ENCODE data around the gene AUH.

GRCh38 chr9:91246846-91247245, 114.9 kb downstream of the AUH start:
- TF ChIP-seq CTCF (IDR thresholded peaks at IDR 0.05) (no peak), POLR2AphosphoS5 (IDR thresholded peaks at IDR 0.05) (no peak), EP300 (IDR thresholded peaks at IDR 0.05) (no peak), POLR2A (IDR thresholded peaks at IDR 0.05) (no peak)
